Gastroesophageal sphincter (tissue), 3 donors: Measurements from ENCODE around the gene VNN1.

ENCODE experiments used
- CTCF ChIP-seq, 4 experiments: fragments of 200-600 bp in 2 of 4; fragments of 450-650 bp in 2 of 4; sonication (generic) in 1 of 4; IDR thresholded peaks; one replicate each; pipeline ENCODE4 v1.5.1; 2017 to 2019; ENCODE audit warnings: antibody characterized with exemption in 4 of 4, mild to moderate bottlenecking in 2 of 4, moderate library complexity in 2 of 4
- EP300 ChIP-seq: sonication (generic); formaldehyde crosslinking; IDR thresholded peaks from one replicate; pipeline ENCODE4 v1.6.1; 2017; ENCODE audit warnings: antibody characterized with exemption, mild to moderate bottlenecking
- POLR2A ChIP-seq, 2 donors: fragments of 450-650 bp; IDR thresholded peaks; one replicate each; pipeline ENCODE4 v1.6.1; 2017; ENCODE audit warnings: antibody characterized with exemption in 2 of 2, mild to moderate bottlenecking in 2 of 2, moderate library complexity in 1 of 2

GRCh38 chr6:132751828-132752227, 38.0 kb upstream of the VNN1 start:
- TF ChIP-seq CTCF (IDR thresholded peaks at IDR 0.05) (no peak), POLR2A (IDR thresholded peaks at IDR 0.05) (no peak), EP300 (no peak)
